PC-3 (cell line): Measurements from ENCODE around the gene DHX29. TPM values are rescaled to one million over a fixed set of nuclear protein-coding genes. Genes with fewer than 3 reads are reported as not detected.

Experiments
- ATAC-seq: fragments of 200-7000 bp; cut with Tn5 transposase; 2 replicates; pipeline ENCODE4 v1.9.1; 2020; ENCODE audit warnings: mild to moderate bottlenecking, moderate library complexity
- BruUV-seq: library from RNA; stranded (reverse); fragments of 400-500 nt; replicated peaks from 2 replicates; lab custom pipeline; 2021; lab: Mats Ljungman, UMichigan
- CTCF ChIA-PET: fragments of 300-600 bp; sonication (Branson Sonifier 250); formaldehyde crosslinking; loops from one replicate; lab custom pipeline; 2022; ENCODE audit warnings: antibody characterized with exemption; lab: Charles Lee
- POLR2A ChIA-PET: fragments of 300-600 bp; sonication (Branson Sonifier 250); formaldehyde crosslinking; loops from one replicate; lab custom pipeline; 2022; ENCODE audit warnings: antibody characterized with exemption; ENCODE audit not compliant: unreplicated experiment; lab: Charles Lee
- DNase-seq: peaks from one replicate; pipeline ENCODE4 v3.0.0-alpha.2; 2015
- H2AFZ ChIP-seq: fragments of 300-600 bp; sonication (generic); 2 replicates; pipeline ENCODE4 v1.6.0; 2016; ENCODE audit warnings: antibody characterized with exemption, low read length
- H3F3A ChIP-seq: fragments of 300-600 bp; sonication (generic); one replicate; pipeline ENCODE4 v1.6.0; 2017; ENCODE audit warnings: antibody characterized with exemption, low read length, control low read depth, mild to moderate bottlenecking; ENCODE audit not compliant: unreplicated experiment
- H3K27ac ChIP-seq: fragments of 300-600 bp; sonication (generic); 2 replicates; pipeline ENCODE4 v1.5.1; 2016; ENCODE audit warnings: mild to moderate bottlenecking, low read length
- H3K27me3 ChIP-seq: fragments of 300-600 bp; sonication (generic); 2 replicates; pipeline ENCODE4 v1.6.1; 2016; ENCODE audit warnings: low read length, mixed read lengths
- H3K36me3 ChIP-seq: fragments of 300-600 bp; sonication (generic); 2 replicates; pipeline ENCODE4 v1.6.1; 2016; ENCODE audit warnings: low read depth, mixed run types, low read length, mixed read lengths
- H3K4me1 ChIP-seq: fragments of 300-600 bp; sonication (generic); 2 replicates; pipeline ENCODE4 v1.5.1; 2016; ENCODE audit warnings: low read length; ENCODE audit not compliant: insufficient read depth
- H3K4me2 ChIP-seq: fragments of 300-600 bp; sonication (generic); 2 replicates; pipeline ENCODE4 v1.6.0; 2016; ENCODE audit warnings: low read length
- H3K4me3 ChIP-seq: fragments of 300-600 bp; sonication (generic); 2 replicates; pipeline ENCODE4 v1.5.1; 2016; ENCODE audit warnings: mild to moderate bottlenecking, low read length, mixed read lengths
- H3K79me2 ChIP-seq: fragments of 300-600 bp; sonication (generic); 2 replicates; pipeline ENCODE4 v1.6.1; 2017; ENCODE audit warnings: low read length, mixed read lengths
- H3K9ac ChIP-seq: fragments of 300-600 bp; sonication (generic); 2 replicates; pipeline ENCODE4 v1.6.0; 2016; ENCODE audit warnings: mild to moderate bottlenecking, low read length
- H3K9me2 ChIP-seq: fragments of 300-600 bp; sonication (generic); replicated peaks from 2 replicates; pipeline ENCODE4 v1.6.1; 2016; ENCODE audit warnings: mixed run types, low read length, mixed read lengths
- H3K9me3 ChIP-seq: fragments of 300-600 bp; sonication (generic); 2 replicates; pipeline ENCODE4 v1.6.1; 2016; ENCODE audit warnings: low read length, mixed read lengths
- H4K20me1 ChIP-seq: fragments of 300-600 bp; sonication (generic); 2 replicates; pipeline ENCODE4 v1.6.1; 2016; ENCODE audit warnings: low read length, mixed read lengths
- CTCF ChIP-seq: fragments of 300-600 bp; sonication (generic); conservative IDR thresholded peaks from 2 replicates; pipeline ENCODE4 v1.5.1; 2017; ENCODE audit warnings: antibody characterized with exemption, low read depth, mild to moderate bottlenecking, low read length
- EZH2 ChIP-seq: fragments of 300-600 bp; sonication (generic); IDR thresholded peaks from one replicate; pipeline ENCODE4 v1.6.1; 2017; ENCODE audit warnings: antibody characterized with exemption, mild to moderate bottlenecking, low read length; ENCODE audit not compliant: unreplicated experiment
- EZH2phosphoT487 ChIP-seq: fragments of 300-600 bp; sonication (generic); IDR thresholded peaks from 2 replicates; pipeline ENCODE4 v1.6.1; 2018; ENCODE audit warnings: mild to moderate bottlenecking, antibody characterized with exemption, low read length, borderline replicate concordance
- intact Hi-C: fragments of 100-400 bp; cut with micrococcal nuclease; formaldehyde crosslinking; loops from 2 replicates; pipeline ENCODE4 v1.9.0; 2023
- total RNA-seq: library from RNA; depleted of rRNA; stranded (reverse); fragments of >200 nt; gene quantifications from 2 replicates; pipeline ENCODE4 v1.2.3, GENCODE V29; 2014

The DHX29 gene
- total RNA-seq, 1 experiment from 2014 or later, result 13.4 TPM

GRCh38 chr5:55344392-55344992 is 37.0 kb upstream of the DHX29 start:
- no peak for ATAC-seq

GRCh38 chr5:55343609-55344008 is 36.1 kb upstream of the DHX29 start:
- Histone ChIP-seq H3K36me3 (peaks cover 33% of the 10 kb centered on the region), H3K9me3 (no peaks in the 10 kb centered on the region), H2AFZ (no peak overlapping the region), H3K4me3 (no peak overlapping the region), H4K20me1 (no peaks in the 10 kb centered on the region), H3K27ac (no peak overlapping the region), H3K4me2 (no peak overlapping the region), H3K9me2 (no peaks in the 10 kb centered on the region), H3K4me1 (no peaks in the 10 kb centered on the region), H3K27me3 (no peaks in the 10 kb centered on the region), H3F3A (no peaks in the 10 kb centered on the region), H3K79me2 (no peaks in the 10 kb centered on the region), H3K9ac (no peak overlapping the region)
- intact Hi-C loops, result loop anchor here (1.0 kb wide), 1 partner anchor 351 kb away; no protein-coding TSS in a partner anchor
- no TSS peak for BruUV-seq
- no peak for ATAC-seq
- TF ChIP-seq EZH2 (no peak), CTCF (no peak), EZH2phosphoT487 (no peak)
- CTCF ChIA-PET, result no interaction called here
- no peak for DNase-seq
- POLR2A ChIA-PET, result no interaction called here

More at GRCh38 chr5:55344392-55344992, 37.0 kb upstream of the DHX29 start:
- CTCF ChIA-PET, result no interaction called here
- no peaks in the 10 kb centered on the region for H4K20me1 ChIP-seq
- no peak overlapping the region for H3K4me3 ChIP-seq
- H3K27me3 ChIP-seq, result no peaks in the 10 kb centered on the region
- POLR2A ChIA-PET, result no interaction called here
- intact Hi-C loops, result loop anchor here (1.0 kb wide), 1 partner anchor 350 kb away; no protein-coding TSS in a partner anchor
- no peak for TF ChIP-seq EZH2
- TF ChIP-seq CTCF, result peak; percentile 71
- TF ChIP-seq EZH2phosphoT487, result no peak
- no peaks in the 10 kb centered on the region for H3F3A ChIP-seq
- H3K4me2 ChIP-seq, result no peak overlapping the region
- no peak overlapping the region for H3K27ac ChIP-seq
- no peak overlapping the region for H2AFZ ChIP-seq
- H3K36me3 ChIP-seq, result peaks cover 35% of the 10 kb centered on the region
- H3K9me3 ChIP-seq, result no peaks in the 10 kb centered on the region
- peak; percentile 68 for DNase-seq
- no TSS peak for BruUV-seq
- H3K79me2 ChIP-seq, result no peaks in the 10 kb centered on the region
- H3K9me2 ChIP-seq, result no peaks in the 10 kb centered on the region
- H3K9ac ChIP-seq, result no peak overlapping the region
- H3K4me1 ChIP-seq, result no peaks in the 10 kb centered on the region

GRCh38 chr5:55343107-55343506 is 35.6 kb upstream of the DHX29 start:
- POLR2A ChIA-PET, result no interaction called here
- intact Hi-C loops, result no loop called here
- no peak overlapping the region for H3K27ac ChIP-seq

More at GRCh38 chr5:55343107-55343506, 35.6 kb upstream of the DHX29 start:
- Histone ChIP-seq H3K4me3 (no peak overlapping the region), H3K79me2 (no peaks in the 10 kb centered on the region), H3K9me2 (no peaks in the 10 kb centered on the region), H3K9ac (no peak overlapping the region), H2AFZ (no peak overlapping the region), H3F3A (no peaks in the 10 kb centered on the region), H3K4me1 (no peaks in the 10 kb centered on the region), H3K4me2 (no peak overlapping the region), H3K9me3 (no peaks in the 10 kb centered on the region), H3K27me3 (no peaks in the 10 kb centered on the region), H3K36me3 (peaks cover 28% of the 10 kb centered on the region), H4K20me1 (no peaks in the 10 kb centered on the region)
- ATAC-seq (no peak), DNase-seq (no peak)
- CTCF ChIA-PET, result no interaction called here
- TF ChIP-seq CTCF, result no peak
- no TSS peak for BruUV-seq
